HUES64 (cell line): Measurements from ENCODE around the gene KIF12. TPM values are rescaled to one million over a fixed set of nuclear protein-coding genes. Genes with fewer than 3 reads are reported as not detected.
A peak's percentile ranks its signal among the peaks of the same experiment; 100 is the strongest.

Source experiments
- H3K27ac ChIP-seq: 2 replicates; pipeline ENCODE4 v1.7.0; 2013; ENCODE audit warnings: low read depth, low read length, inconsistent platforms
- H3K27me3 ChIP-seq: 2 replicates; pipeline ENCODE4 v1.6.1; 2013; ENCODE audit warnings: mild to moderate bottlenecking, low read length; ENCODE audit not compliant: insufficient read depth
- H3K36me3 ChIP-seq: 2 replicates; pipeline ENCODE4 v1.6.1; 2013; ENCODE audit warnings: mild to moderate bottlenecking, low read length; ENCODE audit not compliant: insufficient read depth
- H3K4me1 ChIP-seq: 2 replicates; pipeline ENCODE4 v1.6.1; 2013; ENCODE audit warnings: mild to moderate bottlenecking, low read length, moderate library complexity; ENCODE audit not compliant: insufficient read depth
- H3K4me3 ChIP-seq: 2 replicates; pipeline ENCODE4 v1.5.1; 2013; ENCODE audit warnings: mild to moderate bottlenecking, low read length, moderate library complexity
- H3K9ac ChIP-seq: 2 replicates; pipeline ENCODE4 v1.6.1; 2013; ENCODE audit warnings: mild to moderate bottlenecking, low read depth, low read length
- H3K9me3 ChIP-seq: 2 replicates; pipeline ENCODE4 v1.6.1; 2013; ENCODE audit warnings: low read depth, low read length; ENCODE audit not compliant: insufficient read depth
- WGBS: fragments of 150-250, 120-280 bp; methylation state at CpG from one replicate; pipeline ENCODE4 v1.1.7; 2013; ENCODE audit warnings: missing lambda C conversion rate; 5-methylcytosine and 5-hydroxymethylcytosine counted together
- polyA plus RNA-seq, 2 experiments: library from polyadenylated mRNA; stranded (reverse); fragments of 50-300 nt; gene quantifications; one replicate each; pipeline ENCODE4 v1.2.3, GENCODE V29; 2013

KIF12 gene
- 0.80 TPM for polyA plus RNA-seq (2013, experiment 1 of 2)
- 0.70 TPM for polyA plus RNA-seq (2013, experiment 2 of 2)

DNA sequence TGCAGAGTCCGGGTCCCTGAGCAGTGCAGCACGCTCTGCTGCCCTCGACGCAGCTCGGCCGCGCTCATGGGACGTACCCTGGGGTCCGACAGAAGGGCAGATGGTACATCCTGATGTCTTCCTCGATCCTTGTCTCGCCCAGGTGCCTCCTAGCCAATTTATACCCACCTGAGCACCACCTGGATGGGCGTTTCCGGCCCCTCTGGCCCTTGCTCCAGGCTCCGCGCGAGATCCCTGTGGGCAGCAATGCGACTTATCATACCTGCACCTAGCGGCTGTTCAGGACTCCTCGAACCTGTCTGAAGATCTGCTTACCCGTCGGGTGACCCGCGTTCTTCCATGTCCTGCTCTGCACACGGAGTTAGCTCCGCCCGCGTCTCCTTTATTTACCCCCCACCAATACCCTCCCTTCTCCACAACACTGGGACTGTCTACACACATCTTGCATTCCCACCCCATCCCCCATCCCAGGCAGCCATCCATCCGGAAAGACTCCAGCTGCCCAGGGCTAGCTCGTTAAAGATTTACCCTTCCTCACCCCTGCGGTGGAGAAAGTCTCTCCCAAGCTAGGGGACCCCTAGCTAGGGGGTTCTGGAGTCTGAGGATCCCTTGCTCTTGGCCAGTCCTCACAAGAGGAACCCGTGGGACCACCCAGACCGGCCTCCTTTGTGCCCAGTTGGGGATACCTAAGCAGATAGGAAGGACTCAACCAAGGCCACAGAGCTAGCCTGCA is at the start of gene KIF12:
KIF12 (minus strand) TSS at position 357 of the 733 bp plus-strand sequence; CDS start at position 341, 16 bp downstream.
- H3K9ac ChIP-seq, result no peak within 1 kb of the TSS; the same call in 1 of the 2 replicates
- peaks cover 48% of the 10 kb centered on the region for H3K27me3 ChIP-seq
- H3K4me3 ChIP-seq, result peak within 1 kb of the TSS; percentile 61
- 17% methylated on average over 32 of the region's 32 CpGs for WGBS
- H3K27ac ChIP-seq, result no peak within 1 kb of the TSS
- H3K36me3 ChIP-seq, result no peaks in the 10 kb centered on the region
- H3K4me1 ChIP-seq, result peaks cover 13% of the 10 kb centered on the region; the same call in 1 of the 2 replicates
- H3K9me3 ChIP-seq, result peaks cover 4% of the 10 kb centered on the region; the same call in 1 of the 2 replicates

- H3K27me3 ChIP-seq, result peaks cover 5% of the 10 kb centered on the region
- H3K9me3 ChIP-seq, result no peaks in the 10 kb centered on the region
- H3K27ac ChIP-seq, result no peak overlapping the region
- no peaks in the 10 kb centered on the region for H3K4me1 ChIP-seq
- 93% methylated on average over 6 of the region's 6 CpGs for WGBS
- H3K36me3 ChIP-seq, result no peaks in the 10 kb centered on the region
- H3K9ac ChIP-seq, result no peak overlapping the region
- H3K4me3 ChIP-seq, result no peak overlapping the region
Observed at GRCh38 chr9:114146735-114147134, 47.6 kb upstream of the KIF12 start.

DNA sequence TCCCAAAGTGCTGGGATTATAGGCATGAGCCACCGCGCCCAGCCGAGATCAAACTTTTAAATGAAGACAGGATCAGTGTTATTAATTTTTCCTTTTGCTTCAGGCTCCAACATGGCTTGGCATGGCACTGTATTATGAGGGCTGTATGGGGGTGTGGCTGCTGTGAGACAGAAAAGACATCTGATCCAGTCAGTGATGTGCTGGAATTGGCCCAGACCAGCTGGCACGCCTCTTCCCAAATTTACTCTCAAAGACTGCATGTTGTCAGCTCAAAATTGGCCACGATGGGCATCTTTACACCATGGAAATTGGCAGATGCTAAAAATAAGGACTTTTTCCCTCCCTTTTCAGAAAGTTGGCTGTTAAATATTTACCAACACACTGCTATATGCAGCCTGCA is 44.1 kb upstream of the KIF12 start:
- no peaks in the 10 kb centered on the region for H3K4me1 ChIP-seq
- no peak overlapping the region for H3K4me3 ChIP-seq
- H3K9ac ChIP-seq, result no peak overlapping the region
- H3K9me3 ChIP-seq, result no peaks in the 10 kb centered on the region
- H3K27ac ChIP-seq, result no peak overlapping the region
- H3K27me3 ChIP-seq, result peaks cover 5% of the 10 kb centered on the region; the same call in 1 of the 2 replicates
- 94% methylated on average over 5 of the region's 5 CpGs for WGBS
- no peaks in the 10 kb centered on the region for H3K36me3 ChIP-seq

- Histone ChIP-seq H3K9me3 (no peaks in the 10 kb centered on the region), H3K27me3 (peaks cover 5% of the 10 kb centered on the region; the same call in 1 of the 2 replicates), H3K4me1 (no peaks in the 10 kb centered on the region), H3K27ac (no peak overlapping the region), H3K9ac (no peak overlapping the region), H3K36me3 (no peaks in the 10 kb centered on the region), H3K4me3 (no peak overlapping the region)
- WGBS, result 83% methylated on average over 7 of the region's 7 CpGs
Observed at GRCh38 chr9:114141553-114142402, 42.7 kb upstream of the KIF12 start.

- WGBS, result 77% methylated on average over 4 of the region's 4 CpGs
- H3K27ac ChIP-seq, result no peak overlapping the region
- H3K4me1 ChIP-seq, result no peaks in the 10 kb centered on the region
- H3K9ac ChIP-seq, result no peak overlapping the region
- H3K9me3 ChIP-seq, result no peaks in the 10 kb centered on the region
- H3K27me3 ChIP-seq, result peaks cover 5% of the 10 kb centered on the region
- H3K36me3 ChIP-seq, result no peaks in the 10 kb centered on the region
- H3K4me3 ChIP-seq, result no peak overlapping the region
Observed at GRCh38 chr9:114140850-114141249, 41.8 kb upstream of the KIF12 start.

- Histone ChIP-seq H3K4me1 (no peaks in the 10 kb centered on the region), H3K27ac (no peak overlapping the region), H3K27me3 (peaks cover 5% of the 10 kb centered on the region), H3K9ac (no peak overlapping the region), H3K36me3 (no peaks in the 10 kb centered on the region), H3K9me3 (no peaks in the 10 kb centered on the region), H3K4me3 (no peak overlapping the region)
- WGBS, result 99% methylated on average over 2 of the region's 2 CpGs
Observed at GRCh38 chr9:114140401-114140800, 41.3 kb upstream of the KIF12 start.

- no peak overlapping the region for H3K9ac ChIP-seq
- no peaks in the 10 kb centered on the region for H3K9me3 ChIP-seq
- no peaks in the 10 kb centered on the region for H3K4me1 ChIP-seq
- WGBS, result 84% methylated on average over 5 of the region's 5 CpGs
- H3K27ac ChIP-seq, result no peak overlapping the region
- no peaks in the 10 kb centered on the region; the same call in 1 of the 2 replicates for H3K27me3 ChIP-seq
- no peak overlapping the region for H3K4me3 ChIP-seq
- H3K36me3 ChIP-seq, result no peaks in the 10 kb centered on the region
Observed at GRCh38 chr9:114139071-114139470, 40.0 kb upstream of the KIF12 start.

GRCh38 chr9:114138552-114138971 is 39.5 kb upstream of the KIF12 start:
- Histone ChIP-seq H3K4me1 (no peaks in the 10 kb centered on the region), H3K9ac (no peak overlapping the region), H3K4me3 (no peak overlapping the region), H3K36me3 (no peaks in the 10 kb centered on the region), H3K27me3 (no peaks in the 10 kb centered on the region; the same call in 1 of the 2 replicates), H3K9me3 (no peaks in the 10 kb centered on the region), H3K27ac (no peak overlapping the region)
- 86% methylated on average over 8 of the region's 8 CpGs for WGBS

DNA sequence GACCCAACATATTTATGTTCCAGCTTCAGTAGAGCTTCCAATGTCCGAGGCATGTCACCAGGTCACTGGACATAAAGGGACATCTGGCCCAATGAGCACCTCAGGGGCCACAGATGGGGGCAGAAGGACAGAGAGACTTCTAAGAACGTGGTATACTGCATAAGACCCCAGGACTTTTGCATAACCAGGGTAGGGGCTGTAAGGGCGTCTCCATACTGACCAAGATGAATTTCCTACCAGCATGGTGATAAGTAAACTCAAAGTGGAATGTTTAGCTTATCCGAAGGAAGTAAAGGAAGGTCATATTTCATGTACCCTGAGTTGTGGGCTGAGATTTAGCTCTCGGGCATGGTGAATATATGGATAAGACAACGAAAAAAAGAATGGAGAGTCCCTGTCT is 38.7 kb upstream of the KIF12 start:
- Histone ChIP-seq H3K9ac (no peak overlapping the region), H3K36me3 (no peaks in the 10 kb centered on the region), H3K27me3 (no peaks in the 10 kb centered on the region; the same call in 1 of the 2 replicates), H3K4me1 (no peaks in the 10 kb centered on the region), H3K27ac (no peak overlapping the region), H3K4me3 (no peak overlapping the region), H3K9me3 (no peaks in the 10 kb centered on the region)
- WGBS, result 92% methylated on average over 6 of the region's 6 CpGs

DNA sequence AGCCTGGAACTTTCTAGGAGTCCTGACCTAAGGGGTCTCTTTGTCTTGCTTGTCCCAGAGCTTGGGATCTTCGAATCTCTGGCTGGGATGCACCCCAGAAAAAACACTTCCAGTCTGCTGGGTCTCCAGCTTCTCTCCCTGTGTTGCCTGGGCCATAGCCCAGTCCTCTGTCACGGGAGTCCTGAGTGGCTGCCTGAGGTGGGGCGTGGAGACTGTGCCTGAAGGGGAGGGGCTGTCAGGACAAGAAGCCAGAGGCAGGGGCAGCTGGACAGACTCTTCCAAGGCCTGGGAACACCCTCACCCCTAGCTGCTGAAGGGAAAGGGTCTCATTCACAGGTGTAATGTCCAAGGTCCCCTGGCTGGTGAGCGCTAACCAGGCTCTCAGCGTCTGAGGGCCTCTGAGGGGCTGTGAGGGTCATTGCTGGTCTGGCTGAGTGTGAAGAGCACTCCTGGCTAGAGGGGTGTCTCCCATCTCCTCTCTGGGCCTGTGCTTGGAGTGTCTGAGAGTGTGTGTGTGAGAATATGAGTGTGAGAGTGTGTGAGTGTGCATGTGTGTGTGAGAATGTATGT is 35.8 kb upstream of the KIF12 start:
- Histone ChIP-seq H3K27ac (no peak overlapping the region), H3K4me3 (no peak overlapping the region), H3K36me3 (no peaks in the 10 kb centered on the region), H3K27me3 (no peaks in the 10 kb centered on the region; the same call in 1 of the 2 replicates), H3K9me3 (no peaks in the 10 kb centered on the region), H3K9ac (no peak overlapping the region), H3K4me1 (0 out of 2 replicates have a peak, but pooled peaks cover 3% of the 10 kb centered on the region)
- 79% methylated on average over 5 of the region's 5 CpGs for WGBS

GRCh38 chr9:114132550-114132918 is 33.4 kb upstream of the KIF12 start:
- Histone ChIP-seq H3K4me3 (no peak overlapping the region), H3K4me1 (0 out of 2 replicates have a peak, but pooled peaks cover 3% of the 10 kb centered on the region), H3K9me3 (no peaks in the 10 kb centered on the region), H3K27me3 (no peaks in the 10 kb centered on the region; the same call in 1 of the 2 replicates), H3K27ac (no peak overlapping the region), H3K9ac (no peak overlapping the region), H3K36me3 (no peaks in the 10 kb centered on the region)
- 95% methylated on average over 7 of the region's 7 CpGs for WGBS
